ENCODE results near the gene CD7. TPM values are rescaled to one million over a fixed set of nuclear protein-coding genes. Genes with fewer than 3 reads are reported as not detected.

Gene CD7
- polyA plus RNA-seq, 1 donor from 2014 or later, result not detected

DNA sequence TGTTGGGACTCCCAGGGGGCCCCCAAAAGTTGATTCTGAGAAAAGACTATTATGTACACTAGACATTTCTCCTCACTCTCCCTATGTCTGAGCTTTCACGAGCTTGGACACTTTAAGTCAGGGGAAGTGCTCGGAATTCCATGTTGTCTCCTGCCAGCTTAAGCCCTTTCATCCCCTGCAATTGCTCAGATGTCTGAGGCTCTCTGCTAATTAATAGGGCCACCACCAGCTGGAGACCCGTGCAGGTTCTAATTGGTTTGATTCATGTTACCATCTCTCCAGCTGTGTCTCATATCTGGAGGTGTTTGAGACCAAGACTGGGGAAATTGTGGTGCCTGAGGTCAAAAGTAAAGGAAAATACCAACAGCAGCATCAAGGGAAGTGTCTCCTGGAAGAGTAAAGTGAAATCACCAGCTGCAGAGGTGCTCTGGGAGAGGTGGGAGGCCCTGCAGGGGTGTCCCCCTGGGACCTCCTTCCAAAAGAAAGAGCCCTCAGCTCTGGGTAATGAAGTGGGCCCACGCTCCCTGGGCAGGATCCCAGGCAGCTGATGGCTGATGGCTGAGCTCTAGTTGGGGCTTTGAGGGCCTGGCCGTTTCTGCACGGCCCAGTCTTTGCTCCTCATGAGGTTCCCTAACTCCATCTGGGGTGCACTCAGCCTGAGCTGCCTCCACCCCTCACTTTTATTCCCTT, 48.3 kb upstream of the CD7 start:
- TF ChIP-seq TAF1 (IDR thresholded peaks at IDR 0.05; ENCODE audit: low read depth) (no peak), CTCF (IDR thresholded peaks at IDR 0.05; ENCODE audit: poor library complexity, severe bottlenecking) (no peak), POLR2AphosphoS5 (IDR thresholded peaks at IDR 0.05) (no peak), SMC3 (conservative IDR thresholded peaks at IDR 0.05; ENCODE audit: poor library complexity) (no peak), MXI1 (conservative IDR thresholded peaks at IDR 0.05; ENCODE audit: poor library complexity, severe bottlenecking) (no peak), RAD21 (conservative IDR thresholded peaks at IDR 0.05) (no peak), EZH2 (IDR thresholded peaks at IDR 0.05; ENCODE audit: borderline replicate concordance, insufficient read depth, low read length, poor library complexity, severe bottlenecking) (no peak), EP300 (conservative IDR thresholded peaks at IDR 0.05; ENCODE audit: poor library complexity, severe bottlenecking) (no peak), REST (IDR thresholded peaks at IDR 0.05; ENCODE audit: borderline replicate concordance) (no peak)
- H3K9ac ChIP-seq (ENCODE audit: low read length), result no peak overlapping the region

GRCh38 chr17:82361885-82362633, 44.7 kb upstream of the CD7 start:
- H3K4me2 ChIP-seq (ENCODE audit: low read length), result no peak overlapping the region
- H3K27me3 ChIP-seq (ENCODE audit: insufficient read depth, low read depth, low read length), result peaks cover 7% of the 10 kb centered on the region
- no peaks in the 10 kb centered on the region for H3K9me2 ChIP-seq (ENCODE audit: insufficient read depth, low read length)
- H4K20me1 ChIP-seq (ENCODE audit: insufficient read depth), result no peaks in the 10 kb centered on the region
- no peaks in the 10 kb centered on the region for H3K36me3 ChIP-seq (ENCODE audit: insufficient read depth, low read length)
- H3K79me2 ChIP-seq (replicated peaks; ENCODE audit: insufficient read depth, low read length), result no peaks in the 10 kb centered on the region
- no peak overlapping the region for H2AFZ ChIP-seq (ENCODE audit: low read depth, low read length)
- no peak overlapping the region for H3K27ac ChIP-seq (ENCODE audit: low read length)
- no peak overlapping the region for H3K9ac ChIP-seq (ENCODE audit: low read length)
- no peaks in the 10 kb centered on the region for H3F3A ChIP-seq (ENCODE audit: insufficient read depth, low read length, poor library complexity, severe bottlenecking)
- no peaks in the 10 kb centered on the region for H3K9me3 ChIP-seq (ENCODE audit: low read length)
- TF ChIP-seq RAD21 (conservative IDR thresholded peaks at IDR 0.05) (no peak), POLR2AphosphoS5 (IDR thresholded peaks at IDR 0.05) (no peak), CTCF (IDR thresholded peaks at IDR 0.05; ENCODE audit: poor library complexity, severe bottlenecking) (no peak)
- no peak overlapping the region for H3K4me3 ChIP-seq (ENCODE audit: low read length)

More for the DNA sequence above, 48.3 kb upstream of the CD7 start:
- no peaks in the 10 kb centered on the region for H3K9me2 ChIP-seq (ENCODE audit: insufficient read depth, low read length)
- no peaks in the 10 kb centered on the region for H3F3A ChIP-seq (ENCODE audit: insufficient read depth, low read length, poor library complexity, severe bottlenecking)
- peak overlapping the region; percentile 54 for H3K27ac ChIP-seq (ENCODE audit: low read length)
- H3K36me3 ChIP-seq (ENCODE audit: insufficient read depth, low read length), result no peaks in the 10 kb centered on the region
- H4K20me1 ChIP-seq (ENCODE audit: insufficient read depth), result no peaks in the 10 kb centered on the region
- H3K79me2 ChIP-seq (replicated peaks; ENCODE audit: insufficient read depth, low read length), result no peaks in the 10 kb centered on the region
- peaks cover 5% of the 10 kb centered on the region for H3K27me3 ChIP-seq (ENCODE audit: insufficient read depth, low read depth, low read length)
- H3K9me3 ChIP-seq (ENCODE audit: low read length), result no peaks in the 10 kb centered on the region
- no peak overlapping the region for H3K4me3 ChIP-seq (ENCODE audit: low read length)
- H2AFZ ChIP-seq (ENCODE audit: low read depth, low read length), result no peak overlapping the region
- no peak overlapping the region for H3K4me2 ChIP-seq (ENCODE audit: low read length)
